GM19372 (cell line): Measurements from ENCODE around the gene SGF29.
"Not testable (repeated sequence)": the region's sequence is repeated elsewhere in the genome, so short reads cannot be mapped to it uniquely, and the experiment has no call there.

Source experiments
- ATAC-seq: cut with Tn5 transposase; IDR thresholded peaks from one replicate; pipeline ENCODE4 v1.9.1; 2021; ENCODE audit warnings: mild to moderate bottlenecking, low read depth, moderate library complexity; ENCODE audit not compliant: unreplicated experiment

The SGF29 gene

DNA sequence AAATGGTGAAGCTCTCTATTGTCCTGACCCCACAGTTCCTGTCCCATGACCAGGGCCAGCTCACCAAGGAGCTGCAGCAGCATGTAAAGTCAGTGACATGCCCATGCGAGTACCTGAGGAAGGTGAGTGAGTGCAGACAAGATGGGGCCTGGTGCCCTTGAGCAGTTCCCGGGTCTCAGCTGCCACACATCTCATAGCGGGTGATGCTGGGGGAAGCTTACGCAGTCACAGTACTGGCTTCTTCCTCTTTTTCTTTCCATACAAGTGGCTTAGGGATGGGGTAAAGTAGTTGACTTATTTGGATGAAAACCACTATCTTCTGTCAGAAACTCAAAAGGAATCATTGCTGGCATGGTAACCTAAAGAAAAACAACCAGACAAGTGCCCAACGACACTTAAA lies 84.6 kb downstream of the SGF29 start:
- ATAC-seq = not testable (repeated sequence)

DNA sequence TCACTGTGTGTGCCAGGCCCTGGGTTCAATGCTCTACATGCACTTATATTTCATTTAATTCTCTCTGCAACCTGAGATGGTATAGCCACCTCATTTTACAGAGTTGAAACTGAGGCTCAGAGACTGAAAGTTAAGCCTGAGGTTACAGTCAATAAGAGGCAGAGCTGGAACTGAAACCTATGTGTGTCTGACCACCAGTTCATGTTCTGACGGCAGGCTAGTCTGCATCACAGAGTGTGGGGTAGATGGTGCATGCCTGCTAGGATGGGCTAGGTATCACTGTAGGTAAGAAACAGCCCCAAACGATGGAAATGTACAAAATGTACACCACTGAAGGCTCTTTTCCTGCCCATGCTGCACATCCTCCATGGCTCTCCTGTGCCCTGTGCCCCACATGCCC lies 86.2 kb downstream of the SGF29 start:
- ATAC-seq = not testable (repeated sequence)
